ENCODE measurements around the gene PDE8B. TPM values are rescaled to one million over a fixed set of nuclear protein-coding genes. Genes with fewer than 3 reads are reported as not detected.

PDE8B gene
- total and polyA plus RNA-seq, 4 donors = 0.19 to 0.82 (median 0.49) TPM

GRCh38 chr5:77181173-77181572 is 29.3 kb upstream of the PDE8B start:
- WGBS = 12% methylated on average over 15 of the region's 15 CpGs
- H3K4me1 ChIP-seq (ENCODE audit: control insufficient read depth in 4 of 4, insufficient read depth in 4 of 4, low read length in 3 of 4) = peaks cover 8 to 23% (median 19%) of the 10 kb centered on the region in 4 donors
- no peak for DNase-seq (ENCODE audit: low spot score)
- TF ChIP-seq CTCF (IDR thresholded peaks at IDR 0.05; ENCODE audit: low read depth, low read length, missing input control) = no peak
- H3K4me3 ChIP-seq (ENCODE audit: low read depth in 1 of 3, low read length in 3 of 3) = no peak overlapping the region
- H3K27ac ChIP-seq (ENCODE audit: low read depth in 1 of 2, low read length in 2 of 2) = no peak overlapping the region
- no peaks in the 10 kb centered on the region for H3K36me3 ChIP-seq (ENCODE audit: control insufficient read depth in 4 of 4, insufficient read depth in 3 of 4, low read depth in 1 of 4, low read length in 3 of 4)
- no peaks in the 10 kb centered on the region for H3K9me3 ChIP-seq (ENCODE audit: control insufficient read depth in 4 of 4, low read length in 3 of 4)
- peaks cover 2 to 5% (median 4%) of the 10 kb centered on the region in 4 donors for H3K27me3 ChIP-seq (ENCODE audit: control insufficient read depth in 4 of 4, insufficient read depth in 4 of 4, low read length in 3 of 4)
- H3K9ac ChIP-seq (ENCODE audit: low read depth in 1 of 2, low read length in 2 of 2) = no peak overlapping the region

GRCh38 chr5:77181596-77182304 is 28.7 kb upstream of the PDE8B start:
- Histone ChIP-seq H3K9me3 (ENCODE audit: control insufficient read depth in 4 of 4, low read length in 3 of 4) (no peaks in the 10 kb centered on the region), H3K9ac (ENCODE audit: low read depth in 1 of 2, low read length in 2 of 2) (no peak overlapping the region), H3K4me3 (ENCODE audit: low read depth in 1 of 3, low read length in 3 of 3) (no peak overlapping the region), H3K27me3 (ENCODE audit: control insufficient read depth in 4 of 4, insufficient read depth in 4 of 4, low read length in 3 of 4) (peaks cover 0 to 5% (median 4%) of the 10 kb centered on the region in 4 donors), H3K4me1 (ENCODE audit: control insufficient read depth in 4 of 4, insufficient read depth in 4 of 4, low read length in 3 of 4) (peaks cover 8 to 28% (median 24%) of the 10 kb centered on the region in 4 donors), H3K27ac (ENCODE audit: low read depth in 1 of 2, low read length in 2 of 2) (no peak overlapping the region), H3K36me3 (ENCODE audit: control insufficient read depth in 4 of 4, insufficient read depth in 3 of 4, low read depth in 1 of 4, low read length in 3 of 4) (no peaks in the 10 kb centered on the region)
- DNase-seq (ENCODE audit: low spot score) = no peak
- TF ChIP-seq HNF4A (conservative IDR thresholded peaks at IDR 0.05) (peak in 1 of 2 donors; percentile 31), EGR1 (IDR thresholded peaks at IDR 0.05; ENCODE audit: low read depth in 2 of 2) (no peak)
- WGBS = 31% methylated on average over 15 of the region's 15 CpGs

GRCh38 chr5:77182367-77182766 is 28.1 kb upstream of the PDE8B start:
- Histone ChIP-seq H3K27me3 (ENCODE audit: control insufficient read depth in 4 of 4, insufficient read depth in 4 of 4, low read length in 3 of 4) (peaks cover 0 to 5% (median 4%) of the 10 kb centered on the region in 4 donors), H3K27ac (ENCODE audit: low read depth in 1 of 2, low read length in 2 of 2) (no peak overlapping the region), H3K9me3 (ENCODE audit: control insufficient read depth in 4 of 4, low read length in 3 of 4) (no peaks in the 10 kb centered on the region), H3K36me3 (ENCODE audit: control insufficient read depth in 4 of 4, insufficient read depth in 3 of 4, low read depth in 1 of 4, low read length in 3 of 4) (no peaks in the 10 kb centered on the region), H3K9ac (ENCODE audit: low read depth in 1 of 2, low read length in 2 of 2) (no peak overlapping the region), H3K4me1 (ENCODE audit: control insufficient read depth in 4 of 4, insufficient read depth in 4 of 4, low read length in 3 of 4) (peaks cover 8 to 34% (median 30%) of the 10 kb centered on the region in 4 donors), H3K4me3 (ENCODE audit: low read depth in 1 of 3, low read length in 3 of 3) (no peak overlapping the region)
- WGBS = 80% methylated on average over 1 of the region's 1 CpG
- TF ChIP-seq SP1 (IDR thresholded peaks at IDR 0.05) (no peak), JUND (IDR thresholded peaks at IDR 0.05) (no peak), TAF1 (conservative IDR thresholded peaks at IDR 0.05) (no peak), EGR1 (IDR thresholded peaks at IDR 0.05; ENCODE audit: low read depth in 2 of 2) (no peak), CTCF (IDR thresholded peaks at IDR 0.05; ENCODE audit: low read depth, low read length, missing input control) (no peak), FOXA1 (IDR thresholded peaks at IDR 0.05) (no peak), ATF3 (IDR thresholded peaks at IDR 0.05) (no peak), HNF4G (IDR thresholded peaks at IDR 0.05) (no peak), NR2F2 (IDR thresholded peaks at IDR 0.05) (no peak), FOXA2 (IDR thresholded peaks at IDR 0.05) (no peak), ZBTB33 (IDR thresholded peaks at IDR 0.05) (no peak), MAX (IDR thresholded peaks at IDR 0.05) (no peak), YY1 (IDR thresholded peaks at IDR 0.05) (no peak), RAD21 (IDR thresholded peaks at IDR 0.05) (no peak), RXRA (IDR thresholded peaks at IDR 0.05) (no peak)
- DNase-seq (ENCODE audit: low spot score) = no peak
